ENCODE data around the gene KRTAP1-3.
"Not testable (repeated sequence)": the region's sequence is repeated elsewhere in the genome, so short reads cannot be mapped to it uniquely, and the experiment has no call there.

KRTAP1-3 gene

GRCh38 chr17:41034346-41034935 lies at the start of gene KRTAP1-3:
KRTAP1-3 (minus strand) TSS chr17:41034874; CDS start chr17:41034821, 53 bp downstream.
- DNase-seq (ENCODE audit: low read depth in 2 of 2), result not testable (repeated sequence)

- not testable (repeated sequence) for DNase-seq (ENCODE audit: low read depth in 2 of 2)
Observed at GRCh38 chr17:41084100-41084856, 49.6 kb upstream of the KRTAP1-3 start, which contains the start of gene KRTAP4-7. KRTAP4-7 (plus strand) TSS chr17:41084150; CDS start chr17:41084207, 57 bp downstream.

GRCh38 chr17:41083427-41083826 lies 48.8 kb upstream of the KRTAP1-3 start:
- not testable (repeated sequence) for DNase-seq (ENCODE audit: low read depth in 2 of 2)

GRCh38 chr17:41082626-41083025 lies 48.0 kb upstream of the KRTAP1-3 start:
- DNase-seq (ENCODE audit: low read depth in 2 of 2), result no peak

- no peak for DNase-seq (ENCODE audit: low read depth in 2 of 2)
Observed at GRCh38 chr17:41076788-41077187, 42.1 kb upstream of the KRTAP1-3 start.

GRCh38 chr17:41073676-41074075 lies 39.0 kb upstream of the KRTAP1-3 start:
- no peak for DNase-seq (ENCODE audit: low read depth in 2 of 2)

GRCh38 chr17:41071606-41072360 lies 37.1 kb upstream of the KRTAP1-3 start:
- DNase-seq (ENCODE audit: low read depth in 2 of 2), result no peak

GRCh38 chr17:41069031-41069430 lies 34.4 kb upstream of the KRTAP1-3 start:
- no peak for DNase-seq (ENCODE audit: low read depth in 2 of 2)

GRCh38 chr17:41067281-41067680 lies 32.6 kb upstream of the KRTAP1-3 start:
- no peak for DNase-seq (ENCODE audit: low read depth in 2 of 2)

GRCh38 chr17:41065829-41066624 lies 31.4 kb upstream of the KRTAP1-3 start, which contains the start of gene KRTAP2-4:
KRTAP2-4 (minus strand) TSS chr17:41065879; CDS start chr17:41065845, 34 bp downstream.
- no peak for DNase-seq (ENCODE audit: low read depth in 2 of 2)

- not testable (repeated sequence) for DNase-seq (ENCODE audit: low read depth in 2 of 2)
Observed at GRCh38 chr17:41065016-41065689, 30.5 kb upstream of the KRTAP1-3 start.

- DNase-seq (ENCODE audit: low read depth in 2 of 2), result no peak
Observed at GRCh38 chr17:41064301-41064700, 29.6 kb upstream of the KRTAP1-3 start.

GRCh38 chr17:41063449-41063848 lies 28.8 kb upstream of the KRTAP1-3 start:
- DNase-seq (ENCODE audit: low read depth in 2 of 2), result no peak

- no peak for DNase-seq (ENCODE audit: low read depth in 2 of 2)
Observed at GRCh38 chr17:41061964-41062363, 27.3 kb upstream of the KRTAP1-3 start.

GRCh38 chr17:41060052-41060604 lies 25.5 kb upstream of the KRTAP1-3 start, which contains the start of gene KRTAP2-3:
KRTAP2-3 (minus strand) TSS chr17:41060114; CDS start chr17:41060050, 64 bp downstream.
- no peak for DNase-seq (ENCODE audit: low read depth in 2 of 2)

- not testable (repeated sequence) for DNase-seq (ENCODE audit: low read depth in 2 of 2)
Observed at GRCh38 chr17:41059276-41060051, 24.8 kb upstream of the KRTAP1-3 start.

- DNase-seq (ENCODE audit: low read depth in 2 of 2), result no peak
Observed at GRCh38 chr17:41058741-41059140, 24.1 kb upstream of the KRTAP1-3 start.

GRCh38 chr17:41057547-41057946 lies 22.9 kb upstream of the KRTAP1-3 start:
- no peak for DNase-seq (ENCODE audit: low read depth in 2 of 2)

GRCh38 chr17:41055130-41055529 lies 20.5 kb upstream of the KRTAP1-3 start, which contains the start of gene KRTAP2-2:
KRTAP2-2 (minus strand) TSS chr17:41055230; CDS start chr17:41055211, 19 bp downstream.
- DNase-seq (ENCODE audit: low read depth in 2 of 2), result not testable (repeated sequence)
